ENCODE results near the gene PRKG1.

Gene PRKG1

GRCh38 chr10:52249850-52250395, 1175.6 kb downstream of the PRKG1 start:
- no peak for FAIRE-seq

GRCh38 chr10:52250510-52250909, 1176.2 kb downstream of the PRKG1 start:
- no peak for FAIRE-seq

GRCh38 chr10:52252307-52252706, 1178.0 kb downstream of the PRKG1 start:
- no peak for FAIRE-seq

GRCh38 chr10:52256832-52257691, 1182.8 kb downstream of the PRKG1 start:
- no peak for FAIRE-seq

- no peak for FAIRE-seq
These were observed 1183.4 kb downstream of the PRKG1 start for GRCh38 chr10:52257692-52258075.

- no peak for FAIRE-seq
These were observed 1184.6 kb downstream of the PRKG1 start for GRCh38 chr10:52258799-52259425.

- no peak for FAIRE-seq
These were observed 1185.1 kb downstream of the PRKG1 start for GRCh38 chr10:52259426-52259812.

- no peak for FAIRE-seq
These were observed 1187.1 kb downstream of the PRKG1 start for GRCh38 chr10:52261362-52261761.

- no peak for FAIRE-seq
These were observed 1191.0 kb downstream of the PRKG1 start for GRCh38 chr10:52265131-52265926.

GRCh38 chr10:52266858-52267257, 1192.6 kb downstream of the PRKG1 start:
- no peak for FAIRE-seq

GRCh38 chr10:52268790-52269189, 1194.5 kb downstream of the PRKG1 start:
- FAIRE-seq, result no peak

GRCh38 chr10:52269233-52269632, 1194.9 kb downstream of the PRKG1 start:
- FAIRE-seq, result no peak

- FAIRE-seq, result no peak
These were observed 1201.9 kb downstream of the PRKG1 start for GRCh38 chr10:52276163-52276562.

- no peak for FAIRE-seq
These were observed 1202.7 kb downstream of the PRKG1 start for GRCh38 chr10:52276986-52277385.

- FAIRE-seq, result no peak
These were observed 1205.3 kb downstream of the PRKG1 start for GRCh38 chr10:52279546-52279945.

GRCh38 chr10:52280051-52280450, 1205.8 kb downstream of the PRKG1 start:
- FAIRE-seq, result no peak

GRCh38 chr10:52283174-52283573, 1208.9 kb downstream of the PRKG1 start:
- no peak for FAIRE-seq

GRCh38 chr10:52284416-52285013, 1210.2 kb downstream of the PRKG1 start:
- FAIRE-seq, result no peak

- no peak for FAIRE-seq
These were observed 1213.6 kb downstream of the PRKG1 start for GRCh38 chr10:52287866-52288265.

- no peak for FAIRE-seq
These were observed 1223.5 kb downstream of the PRKG1 start for GRCh38 chr10:52297747-52298146.

GRCh38 chr10:52300599-52301277, 1226.5 kb downstream of the PRKG1 start:
- no peak for FAIRE-seq

Data from endometrium (tissue), 2 donors.